ENCODE results near the gene TRIM47.

Gene TRIM47

DNA sequence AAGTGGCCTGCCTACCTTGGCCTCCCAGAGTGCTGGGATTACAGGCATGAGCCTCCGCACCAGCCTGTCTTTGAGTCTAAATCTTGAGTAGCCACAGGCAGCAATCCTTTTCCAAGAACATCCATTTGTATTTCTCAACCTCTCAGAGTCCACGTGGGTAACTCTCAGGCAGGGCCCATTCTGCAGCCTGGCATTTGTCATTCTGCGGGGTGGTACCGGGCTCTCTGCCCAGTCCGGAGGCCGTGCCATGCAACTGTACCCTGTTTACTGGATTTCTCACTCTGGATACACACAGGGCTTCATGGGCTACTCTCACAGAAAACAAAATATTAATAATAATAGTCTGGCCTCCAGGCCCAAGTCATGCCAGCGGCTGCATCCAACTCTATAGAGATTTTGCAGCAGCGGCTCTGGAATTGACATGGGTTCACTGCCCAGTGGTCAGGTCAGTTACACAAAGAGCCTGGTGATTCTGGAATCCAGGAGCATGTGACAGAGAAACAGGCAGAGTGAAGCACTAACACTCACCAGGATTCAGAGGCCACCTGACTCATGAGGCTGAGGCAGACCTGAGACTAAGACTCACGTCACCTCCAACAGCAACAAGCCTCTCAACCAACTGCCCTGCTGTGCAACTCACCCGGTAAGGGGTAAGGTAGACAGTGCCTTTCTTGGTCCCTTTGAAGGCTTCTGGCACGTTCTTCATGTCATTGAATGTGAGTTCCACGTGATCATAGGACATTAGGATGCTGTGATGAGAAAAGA is 27.3 kb downstream of the TRIM47 start:
- no peaks in the 10 kb centered on the region for H3K9me3 ChIP-seq (ENCODE audit: control insufficient read depth, insufficient read depth, low read length)
- H3K27ac ChIP-seq (ENCODE audit: low read length), result no peak overlapping the region
- no peaks in the 10 kb centered on the region for H3K4me1 ChIP-seq (ENCODE audit: control insufficient read depth, insufficient read depth, low read length)
- H3K27me3 ChIP-seq (ENCODE audit: control insufficient read depth, insufficient read depth, low read length), result no peaks in the 10 kb centered on the region
- H3K4me3 ChIP-seq (ENCODE audit: low read length), result no peak overlapping the region
- peaks cover 25% of the 10 kb centered on the region for H3K36me3 ChIP-seq (ENCODE audit: control insufficient read depth, insufficient read depth, low read length)
- DNase-seq (ENCODE audit: low read depth, low spot score), result no peak
- WGBS (ENCODE audit: insufficient coverage, insufficient read length), result no CpG with 5 or more reads among the region's 12 CpGs

DNA sequence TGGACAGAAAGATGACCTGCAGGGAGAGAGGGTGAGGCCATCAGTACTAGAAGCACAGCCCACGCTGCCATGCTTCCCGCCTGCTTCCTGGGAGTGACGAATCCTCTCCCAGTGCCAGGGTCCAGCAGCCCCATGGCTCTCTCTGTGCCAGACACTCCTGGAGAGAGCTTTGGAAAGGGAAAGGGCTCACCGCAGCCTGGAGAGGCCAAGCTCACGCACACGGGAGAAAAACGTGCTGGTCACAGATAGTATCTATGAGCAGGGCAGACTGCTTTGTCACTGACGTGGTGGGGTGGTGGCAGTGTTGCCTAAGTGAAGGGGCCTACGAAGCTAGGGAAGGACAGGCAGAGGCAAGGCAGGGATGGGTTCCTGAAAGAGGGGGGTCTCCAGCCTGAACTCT is 28.7 kb downstream of the TRIM47 start:
- H3K36me3 ChIP-seq (ENCODE audit: control insufficient read depth, insufficient read depth, low read length), result peaks cover 29% of the 10 kb centered on the region
- no peak overlapping the region for H3K4me3 ChIP-seq (ENCODE audit: low read length)
- H3K27me3 ChIP-seq (ENCODE audit: control insufficient read depth, insufficient read depth, low read length), result no peaks in the 10 kb centered on the region
- H3K27ac ChIP-seq (ENCODE audit: low read length), result no peak overlapping the region
- WGBS (ENCODE audit: insufficient coverage, insufficient read length), result no CpG with 5 or more reads among the region's 9 CpGs
- no peak for DNase-seq (ENCODE audit: low read depth, low spot score)
- no peaks in the 10 kb centered on the region for H3K9me3 ChIP-seq (ENCODE audit: control insufficient read depth, insufficient read depth, low read length)
- H3K4me1 ChIP-seq (ENCODE audit: control insufficient read depth, insufficient read depth, low read length), result peaks cover 4% of the 10 kb centered on the region

DNA sequence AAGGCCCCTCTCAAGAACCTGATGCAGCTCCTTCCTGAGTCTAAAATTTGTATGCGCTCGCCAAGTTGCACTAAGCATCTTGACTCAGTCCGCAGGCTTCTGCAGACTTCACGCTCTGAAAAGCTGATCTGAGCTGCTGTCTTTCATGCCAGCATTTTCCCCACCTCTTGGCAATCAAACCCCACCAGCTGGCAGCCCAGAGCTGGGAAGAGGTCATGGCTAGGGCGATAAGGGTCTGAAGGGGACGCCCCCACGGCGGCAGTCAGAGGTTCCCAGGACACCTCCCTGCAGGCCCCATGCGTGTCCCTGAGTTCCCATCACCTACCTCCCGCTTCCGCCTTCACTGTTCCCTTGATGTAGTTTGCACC is 29.1 kb downstream of the TRIM47 start:
- Histone ChIP-seq H3K4me1 (ENCODE audit: control insufficient read depth, insufficient read depth, low read length) (peaks cover 5% of the 10 kb centered on the region), H3K36me3 (ENCODE audit: control insufficient read depth, insufficient read depth, low read length) (peaks cover 29% of the 10 kb centered on the region), H3K9me3 (ENCODE audit: control insufficient read depth, insufficient read depth, low read length) (no peaks in the 10 kb centered on the region), H3K27ac (ENCODE audit: low read length) (no peak overlapping the region), H3K4me3 (ENCODE audit: low read length) (no peak overlapping the region), H3K27me3 (ENCODE audit: control insufficient read depth, insufficient read depth, low read length) (no peaks in the 10 kb centered on the region)
- no CpG with 5 or more reads among the region's 11 CpGs for WGBS (ENCODE audit: insufficient coverage, insufficient read length)
- DNase-seq (ENCODE audit: low read depth, low spot score), result no peak

DNA sequence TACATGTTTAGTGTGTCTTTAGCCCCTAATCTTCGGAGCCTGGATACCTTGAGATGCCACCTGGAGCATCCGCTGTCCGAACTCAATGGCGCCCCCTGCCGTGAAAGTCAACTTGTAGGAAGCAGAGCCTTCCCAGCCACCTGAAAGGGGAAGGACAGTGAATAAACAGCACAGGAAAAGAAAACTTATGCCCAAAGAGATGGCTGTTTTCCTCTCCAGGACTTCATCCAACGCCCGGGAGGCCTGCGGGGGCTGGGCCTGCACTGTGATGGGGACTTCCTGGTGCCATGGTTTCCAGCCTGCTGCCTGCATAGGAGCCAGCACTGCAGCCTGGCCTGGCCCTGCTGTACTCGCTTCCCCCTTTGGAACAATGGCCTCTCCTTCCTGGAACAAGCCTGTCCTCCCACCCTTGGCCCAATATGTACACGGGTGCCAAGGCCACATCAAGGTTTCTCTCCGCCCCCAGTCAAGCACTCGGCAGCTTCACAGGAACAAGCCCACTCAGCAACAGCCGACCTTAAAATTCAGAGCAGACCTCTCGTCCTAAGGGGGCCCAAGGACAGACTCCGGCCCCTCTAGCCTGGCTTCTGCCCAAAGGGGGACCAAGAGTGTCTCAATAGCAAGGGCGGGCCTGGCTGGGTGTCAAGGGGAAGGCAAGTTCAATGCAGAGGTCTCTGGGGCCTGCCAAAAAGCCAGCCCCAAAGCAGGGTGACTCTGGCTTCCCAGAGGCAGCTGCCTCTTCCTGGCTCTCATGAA is 29.7 kb downstream of the TRIM47 start:
- DNase-seq (ENCODE audit: low read depth, low spot score), result no peak
- peaks cover 29% of the 10 kb centered on the region for H3K36me3 ChIP-seq (ENCODE audit: control insufficient read depth, insufficient read depth, low read length)
- H3K4me1 ChIP-seq (ENCODE audit: control insufficient read depth, insufficient read depth, low read length), result peaks cover 5% of the 10 kb centered on the region
- no peaks in the 10 kb centered on the region for H3K27me3 ChIP-seq (ENCODE audit: control insufficient read depth, insufficient read depth, low read length)
- H3K4me3 ChIP-seq (ENCODE audit: low read length), result no peak overlapping the region
- no peak overlapping the region for H3K27ac ChIP-seq (ENCODE audit: low read length)
- no CpG with 5 or more reads among the region's 16 CpGs for WGBS (ENCODE audit: insufficient coverage, insufficient read length)
- H3K9me3 ChIP-seq (ENCODE audit: control insufficient read depth, insufficient read depth, low read length), result no peaks in the 10 kb centered on the region

DNA sequence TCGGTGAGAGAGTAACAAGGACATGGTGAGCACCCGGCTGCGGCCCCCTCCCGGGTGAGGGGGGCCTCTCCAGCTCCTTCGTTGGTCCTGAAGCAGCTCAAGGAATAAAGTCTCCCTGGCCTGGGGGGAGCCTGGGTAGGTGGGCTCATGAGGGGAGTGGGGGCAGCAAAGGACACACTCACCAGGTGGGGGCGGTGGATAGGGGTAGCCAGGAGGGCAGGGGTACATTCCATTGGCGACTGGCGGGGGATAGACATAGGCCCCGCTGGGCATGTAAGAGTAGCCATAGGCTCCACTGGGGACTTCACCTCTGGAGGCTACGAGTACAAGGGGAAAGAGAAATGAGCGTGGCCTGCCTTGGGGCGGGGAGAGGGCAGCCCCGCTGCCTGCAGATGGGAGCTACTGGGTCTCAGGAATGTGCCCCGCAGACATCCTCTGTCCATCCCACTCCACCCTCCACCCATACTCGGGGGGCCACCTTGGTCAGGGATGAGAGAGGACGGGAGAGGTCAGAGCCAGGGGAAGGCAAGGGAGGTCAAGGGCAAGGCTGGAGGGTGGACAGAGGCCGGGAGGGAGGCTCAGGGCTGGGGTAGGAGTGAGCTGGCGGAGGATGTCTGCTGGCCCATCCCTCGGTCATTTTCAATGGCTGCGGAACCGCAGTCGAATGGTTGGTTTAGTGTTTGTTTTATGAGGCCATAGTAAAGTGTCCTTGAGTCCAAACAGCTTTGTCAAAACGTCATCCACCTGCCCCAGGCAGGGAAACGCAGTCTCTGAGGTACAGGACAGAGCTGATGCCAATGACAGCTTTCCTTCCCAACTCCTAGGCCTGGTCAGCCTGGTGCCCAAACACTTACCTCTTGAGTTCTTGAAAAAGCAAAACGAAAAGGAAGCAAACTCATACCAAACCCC is 30.5 kb downstream of the TRIM47 start:
- Histone ChIP-seq H3K36me3 (ENCODE audit: control insufficient read depth, insufficient read depth, low read length) (peaks cover 29% of the 10 kb centered on the region), H3K4me1 (ENCODE audit: control insufficient read depth, insufficient read depth, low read length) (peaks cover 5% of the 10 kb centered on the region), H3K27ac (ENCODE audit: low read length) (no peak overlapping the region), H3K9me3 (ENCODE audit: control insufficient read depth, insufficient read depth, low read length) (no peaks in the 10 kb centered on the region), H3K27me3 (ENCODE audit: control insufficient read depth, insufficient read depth, low read length) (no peaks in the 10 kb centered on the region), H3K4me3 (ENCODE audit: low read length) (no peak overlapping the region)
- DNase-seq (ENCODE audit: low read depth, low spot score), result no peak
- no CpG with 5 or more reads among the region's 25 CpGs for WGBS (ENCODE audit: insufficient coverage, insufficient read length)

DNA sequence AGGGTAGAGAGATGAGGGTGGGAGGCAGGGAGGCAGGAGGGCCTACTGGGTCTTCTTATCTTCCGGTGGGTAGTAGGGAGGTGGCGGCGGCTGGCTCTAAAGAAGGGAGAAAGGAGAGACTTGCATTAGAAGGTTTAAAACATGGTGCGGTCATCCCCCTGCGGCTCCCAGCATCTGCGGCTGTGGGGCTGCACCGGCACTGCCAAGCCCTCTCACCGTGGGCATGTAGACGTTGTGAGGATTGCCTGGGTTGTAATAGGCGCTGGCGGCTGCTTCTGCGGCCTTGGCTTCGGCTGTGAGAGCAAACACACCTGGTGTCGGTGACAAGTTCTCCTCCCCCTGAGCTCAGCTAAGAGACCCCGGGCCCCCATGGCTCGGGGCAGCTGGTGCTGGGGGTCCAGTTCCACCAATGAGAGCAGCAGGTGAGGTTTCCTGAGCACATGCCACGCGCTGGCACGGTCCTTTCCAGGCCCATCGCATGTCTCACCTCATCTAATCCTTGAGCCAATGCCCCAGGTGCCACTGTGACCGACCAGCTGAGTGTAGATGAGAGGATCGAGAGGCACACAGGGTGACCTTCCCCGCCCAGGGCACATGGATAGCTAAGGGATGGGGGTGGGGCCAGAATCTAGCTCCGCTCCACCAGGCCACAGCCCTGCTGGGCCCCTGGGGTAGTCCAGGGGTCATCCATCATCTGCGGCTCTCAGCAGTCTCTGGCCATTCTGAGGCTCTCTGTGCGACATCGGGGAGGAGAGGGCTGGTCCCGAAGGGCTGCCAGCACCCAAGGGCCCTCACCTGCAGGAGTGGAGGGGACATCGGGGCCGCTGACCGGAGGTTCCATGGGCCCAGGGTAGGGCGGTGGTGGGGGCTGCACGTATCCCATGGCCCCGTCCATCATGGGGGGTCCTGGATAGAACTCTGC is 31.4 kb downstream of the TRIM47 start:
- no peak overlapping the region for H3K4me3 ChIP-seq (ENCODE audit: low read length)
- H3K36me3 ChIP-seq (ENCODE audit: control insufficient read depth, insufficient read depth, low read length), result peaks cover 29% of the 10 kb centered on the region
- DNase-seq (ENCODE audit: low read depth, low spot score), result no peak
- no CpG with 5 or more reads among the region's 34 CpGs for WGBS (ENCODE audit: insufficient coverage, insufficient read length)
- H3K27ac ChIP-seq (ENCODE audit: low read length), result no peak overlapping the region
- peaks cover 5% of the 10 kb centered on the region for H3K4me1 ChIP-seq (ENCODE audit: control insufficient read depth, insufficient read depth, low read length)
- no peaks in the 10 kb centered on the region for H3K9me3 ChIP-seq (ENCODE audit: control insufficient read depth, insufficient read depth, low read length)
- H3K27me3 ChIP-seq (ENCODE audit: control insufficient read depth, insufficient read depth, low read length), result no peaks in the 10 kb centered on the region

DNA sequence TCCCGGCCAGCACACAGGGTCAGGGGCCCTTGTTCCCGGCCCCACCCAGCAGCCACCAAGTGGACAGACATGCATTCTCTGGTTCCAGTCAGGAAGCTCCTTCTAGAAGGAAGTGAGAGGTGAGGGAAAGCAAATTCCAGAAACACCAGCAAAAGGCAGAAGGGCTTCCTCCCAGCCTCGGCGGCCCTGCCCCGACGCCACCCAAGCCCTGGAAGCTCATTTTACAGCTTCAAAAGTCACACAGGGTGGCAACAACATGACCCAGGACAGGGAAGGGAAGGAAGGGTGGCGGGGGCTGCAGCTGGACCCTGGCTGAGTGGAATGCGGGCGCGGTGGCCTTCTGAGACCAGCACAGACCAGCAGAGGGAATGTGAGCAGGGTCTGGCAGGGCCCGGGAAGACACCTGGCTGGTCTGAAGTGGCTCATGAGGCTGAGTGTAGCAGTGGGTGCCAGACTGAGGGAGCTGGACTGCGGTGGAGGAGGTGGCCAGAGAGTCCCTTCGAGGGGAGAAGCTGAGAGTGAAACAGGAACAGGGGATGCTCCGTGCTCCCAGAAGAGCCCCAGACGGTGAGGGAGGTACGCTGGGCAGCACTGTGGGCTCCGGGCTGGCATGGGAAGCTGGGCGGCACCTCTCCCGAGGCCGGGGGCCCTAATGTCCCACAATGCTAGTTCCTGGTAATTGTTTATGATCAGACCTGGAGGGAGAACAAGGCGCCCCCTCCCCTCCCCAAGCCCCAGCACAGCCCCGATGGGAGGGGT is 32.3 kb downstream of the TRIM47 start:
- no CpG with 5 or more reads among the region's 22 CpGs for WGBS (ENCODE audit: insufficient coverage, insufficient read length)
- Histone ChIP-seq H3K4me1 (ENCODE audit: control insufficient read depth, insufficient read depth, low read length) (peaks cover 5% of the 10 kb centered on the region), H3K4me3 (ENCODE audit: low read length) (no peak overlapping the region), H3K27me3 (ENCODE audit: control insufficient read depth, insufficient read depth, low read length) (no peaks in the 10 kb centered on the region), H3K27ac (ENCODE audit: low read length) (no peak overlapping the region), H3K9me3 (ENCODE audit: control insufficient read depth, insufficient read depth, low read length) (no peaks in the 10 kb centered on the region), H3K36me3 (ENCODE audit: control insufficient read depth, insufficient read depth, low read length) (peaks cover 26% of the 10 kb centered on the region)
- DNase-seq (ENCODE audit: low read depth, low spot score), result no peak

DNA sequence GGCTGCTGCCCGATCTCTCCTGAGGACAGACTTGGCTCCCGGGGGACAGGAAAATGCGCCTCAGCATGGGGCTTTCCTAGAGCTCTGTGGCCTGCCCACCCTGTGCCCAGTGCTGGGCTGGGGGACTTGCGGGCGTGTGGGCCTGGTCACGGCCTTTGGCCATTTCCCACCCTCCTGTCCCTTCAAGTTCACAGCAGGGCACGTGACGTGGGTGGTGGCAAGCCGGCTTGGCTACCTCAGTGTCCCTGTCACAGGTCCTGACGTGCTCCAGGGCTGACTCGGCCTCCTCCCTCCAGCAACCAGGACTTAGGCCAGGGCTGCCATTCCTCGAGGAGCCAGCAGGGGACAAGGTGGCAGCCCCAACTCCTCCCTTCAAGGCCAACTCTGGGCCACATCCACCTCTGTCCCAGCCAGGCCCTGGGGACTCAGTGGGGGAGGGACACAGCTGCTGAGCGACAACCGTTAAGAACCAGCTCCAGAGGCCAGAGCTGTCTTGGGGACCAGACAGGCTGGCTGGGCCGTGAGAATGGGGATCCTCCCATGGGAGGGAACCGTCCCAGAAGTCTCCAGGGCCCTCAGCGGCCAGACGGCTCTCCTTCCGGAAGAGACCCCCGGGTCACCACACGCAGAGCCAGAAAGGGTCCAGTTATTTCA is 33.2 kb downstream of the TRIM47 start:
- no peaks in the 10 kb centered on the region for H3K9me3 ChIP-seq (ENCODE audit: control insufficient read depth, insufficient read depth, low read length)
- H3K27ac ChIP-seq (ENCODE audit: low read length), result no peak overlapping the region
- no peaks in the 10 kb centered on the region for H3K27me3 ChIP-seq (ENCODE audit: control insufficient read depth, insufficient read depth, low read length)
- peaks cover 26% of the 10 kb centered on the region for H3K36me3 ChIP-seq (ENCODE audit: control insufficient read depth, insufficient read depth, low read length)
- peaks cover 5% of the 10 kb centered on the region for H3K4me1 ChIP-seq (ENCODE audit: control insufficient read depth, insufficient read depth, low read length)
- DNase-seq (ENCODE audit: low read depth, low spot score), result peak; percentile 75
- WGBS (ENCODE audit: insufficient coverage, insufficient read length), result no CpG with 5 or more reads among the region's 21 CpGs
- H3K4me3 ChIP-seq (ENCODE audit: low read length), result no peak overlapping the region

DNA sequence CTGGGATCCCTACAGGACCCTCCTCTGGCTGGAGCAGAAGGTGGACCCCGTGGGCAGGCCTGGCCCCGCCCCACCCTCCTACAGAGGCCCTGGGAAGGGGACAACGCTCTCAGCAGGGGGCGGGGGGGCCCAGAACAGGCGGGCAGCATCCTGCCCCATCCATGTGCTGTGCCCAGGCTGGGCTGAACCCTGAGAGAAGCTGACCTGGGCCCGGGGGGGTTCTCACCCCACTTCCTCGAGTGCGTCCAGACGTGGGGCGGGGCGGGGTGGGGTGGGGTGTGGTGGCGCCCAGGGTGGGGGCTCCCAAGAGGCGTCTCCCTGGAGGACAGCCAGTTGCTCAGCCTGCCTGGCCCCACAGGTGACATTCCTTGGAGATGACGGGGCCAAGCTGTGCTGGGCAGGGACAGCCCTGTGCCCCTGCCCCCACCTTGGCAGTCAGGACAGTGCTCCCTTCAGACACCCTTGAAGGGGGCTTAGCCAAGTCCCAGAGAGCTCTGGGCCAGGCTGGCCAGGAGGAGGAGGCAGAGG is 33.8 kb downstream of the TRIM47 start:
- H3K36me3 ChIP-seq (ENCODE audit: control insufficient read depth, insufficient read depth, low read length), result peaks cover 23% of the 10 kb centered on the region
- no peak for DNase-seq (ENCODE audit: low read depth, low spot score)
- no CpG with 5 or more reads among the region's 14 CpGs for WGBS (ENCODE audit: insufficient coverage, insufficient read length)
- H3K27me3 ChIP-seq (ENCODE audit: control insufficient read depth, insufficient read depth, low read length), result no peaks in the 10 kb centered on the region
- no peak overlapping the region for H3K27ac ChIP-seq (ENCODE audit: low read length)
- H3K4me1 ChIP-seq (ENCODE audit: control insufficient read depth, insufficient read depth, low read length), result peaks cover 5% of the 10 kb centered on the region
- H3K4me3 ChIP-seq (ENCODE audit: low read length), result no peak overlapping the region
- no peaks in the 10 kb centered on the region for H3K9me3 ChIP-seq (ENCODE audit: control insufficient read depth, insufficient read depth, low read length)

All from iPS DF 6.9 (cell line).